Calu3 (cell line): Measurements from ENCODE around the gene CEMIP2. TPM values are rescaled to one million over a fixed set of nuclear protein-coding genes. Genes with fewer than 3 reads are reported as not detected.

Source experiments
- BruUV-seq: library from RNA; stranded (reverse); fragments of 400-500 nt; replicated peaks from 2 replicates; lab custom pipeline; 2021; lab: Mats Ljungman, UMichigan
- CTCF ChIA-PET: fragments of 300-600 bp; sonication (Branson Sonifier 250); formaldehyde crosslinking; loops from one replicate; lab custom pipeline; 2022; ENCODE audit warnings: antibody characterized with exemption; lab: Charles Lee
- DNase-seq: peaks from one replicate; pipeline ENCODE4 v3.0.0; 2022
- H3K27ac Mint-ChIP-seq: one replicate; pipeline ENCODE4 v1.8.0; 2022; ENCODE audit warnings: mixed read lengths; ENCODE audit not compliant: unreplicated experiment
- H3K27me3 Mint-ChIP-seq: one replicate; pipeline ENCODE4 v1.8.0; 2022; ENCODE audit warnings: mixed read lengths; ENCODE audit not compliant: unreplicated experiment
- H3K36me3 Mint-ChIP-seq: one replicate; pipeline ENCODE4 v1.8.0; 2022; ENCODE audit warnings: mild to moderate bottlenecking, moderate library complexity, mixed read lengths; ENCODE audit not compliant: insufficient read depth, unreplicated experiment
- H3K4me1 Mint-ChIP-seq: one replicate; pipeline ENCODE4 v1.8.0; 2022; ENCODE audit warnings: mild to moderate bottlenecking, low read depth, mixed read lengths; ENCODE audit not compliant: unreplicated experiment
- H3K4me3 Mint-ChIP-seq: one replicate; pipeline ENCODE4 v1.8.0; 2022; ENCODE audit warnings: mild to moderate bottlenecking, low read depth, moderate library complexity, mixed read lengths; ENCODE audit not compliant: unreplicated experiment
- H3K9me3 Mint-ChIP-seq: one replicate; pipeline ENCODE4 v1.8.0; 2022; ENCODE audit warnings: low read depth, mixed read lengths; ENCODE audit not compliant: unreplicated experiment
- intact Hi-C: fragments of 100-400 bp; cut with micrococcal nuclease; formaldehyde crosslinking; loops from one replicate; pipeline ENCODE4 v1.10.0; 2022; ENCODE audit not compliant: unreplicated experiment
- total RNA-seq: library from RNA; stranded (reverse); gene quantifications from 2 replicates; pipeline ENCODE4 v1.2.3, GENCODE V29; 2022
- TF ChIP-seq, protein P1 (sequence below): fragments of 200-600 bp; IDR thresholded peaks from one replicate; pipeline ENCODE4 v1.8.0; 2022; ENCODE audit warnings: antibody characterized with exemption; ENCODE audit not compliant: unreplicated experiment

CEMIP2 gene
- total RNA-seq, 1 experiment from 2014 or later: 122 TPM

DNA sequence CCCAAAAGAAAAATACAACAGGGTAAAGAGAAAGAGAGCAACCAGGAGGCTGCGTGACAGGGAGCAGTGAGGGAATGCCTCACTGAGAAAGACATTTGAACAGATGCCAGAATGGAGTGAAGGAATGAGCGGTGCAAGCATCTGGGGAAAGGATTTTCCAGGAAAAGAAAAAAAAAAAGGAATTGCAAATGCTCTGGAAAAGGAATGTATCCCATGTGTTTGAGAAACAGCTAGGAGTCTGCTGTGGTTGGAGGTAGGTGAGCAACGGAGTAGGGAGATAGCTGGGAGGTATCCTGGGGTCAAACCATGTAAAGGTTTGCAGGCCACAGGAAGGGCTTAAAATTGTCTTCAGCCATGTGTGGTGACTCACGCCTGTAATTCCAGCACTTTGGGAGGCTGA lies 23.6 kb upstream of the CEMIP2 start:
- TF ChIP-seq, protein P1, sequence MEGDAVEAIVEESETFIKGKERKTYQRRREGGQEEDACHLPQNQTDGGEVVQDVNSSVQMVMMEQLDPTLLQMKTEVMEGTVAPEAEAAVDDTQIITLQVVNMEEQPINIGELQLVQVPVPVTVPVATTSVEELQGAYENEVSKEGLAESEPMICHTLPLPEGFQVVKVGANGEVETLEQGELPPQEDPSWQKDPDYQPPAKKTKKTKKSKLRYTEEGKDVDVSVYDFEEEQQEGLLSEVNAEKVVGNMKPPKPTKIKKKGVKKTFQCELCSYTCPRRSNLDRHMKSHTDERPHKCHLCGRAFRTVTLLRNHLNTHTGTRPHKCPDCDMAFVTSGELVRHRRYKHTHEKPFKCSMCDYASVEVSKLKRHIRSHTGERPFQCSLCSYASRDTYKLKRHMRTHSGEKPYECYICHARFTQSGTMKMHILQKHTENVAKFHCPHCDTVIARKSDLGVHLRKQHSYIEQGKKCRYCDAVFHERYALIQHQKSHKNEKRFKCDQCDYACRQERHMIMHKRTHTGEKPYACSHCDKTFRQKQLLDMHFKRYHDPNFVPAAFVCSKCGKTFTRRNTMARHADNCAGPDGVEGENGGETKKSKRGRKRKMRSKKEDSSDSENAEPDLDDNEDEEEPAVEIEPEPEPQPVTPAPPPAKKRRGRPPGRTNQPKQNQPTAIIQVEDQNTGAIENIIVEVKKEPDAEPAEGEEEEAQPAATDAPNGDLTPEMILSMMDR: no peak
- no peak overlapping the region for H3K27ac Mint-ChIP-seq
- H3K27me3 Mint-ChIP-seq: no peaks in the 10 kb centered on the region
- CTCF ChIA-PET: no interaction called here
- intact Hi-C loops: no loop called here
- H3K4me3 Mint-ChIP-seq: no peak overlapping the region
- no TSS peak for BruUV-seq
- H3K9me3 Mint-ChIP-seq: peaks cover 4% of the 10 kb centered on the region
- H3K36me3 Mint-ChIP-seq: peaks cover 5% of the 10 kb centered on the region
- no peak for DNase-seq
- H3K4me1 Mint-ChIP-seq: peaks cover 35% of the 10 kb centered on the region

DNA sequence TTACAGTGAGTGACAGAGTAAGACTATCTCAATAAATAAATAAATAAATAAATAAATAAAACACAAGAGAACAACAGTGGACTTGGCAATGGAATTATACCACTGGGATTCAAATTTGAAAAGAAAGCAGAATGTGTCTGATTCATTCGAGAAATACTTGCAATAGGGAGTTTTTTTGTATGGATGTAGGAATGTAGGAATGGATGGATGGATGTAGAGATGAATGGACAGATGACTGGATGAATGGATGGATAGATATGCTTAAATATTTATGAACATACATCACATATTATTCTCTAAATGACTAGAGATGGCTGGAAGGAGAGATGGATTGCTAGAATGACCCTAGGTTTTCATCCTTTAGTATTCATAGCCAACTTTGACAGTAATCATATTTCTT lies 22.0 kb upstream of the CEMIP2 start:
- Mint-ChIP-seq H3K27ac (no peak overlapping the region), H3K4me1 (peaks cover 35% of the 10 kb centered on the region), H3K27me3 (no peaks in the 10 kb centered on the region), H3K36me3 (peaks cover 5% of the 10 kb centered on the region), H3K4me3 (no peak overlapping the region), H3K9me3 (peaks cover 4% of the 10 kb centered on the region)
- intact Hi-C loops: no loop called here
- BruUV-seq: no TSS peak
- no peak for DNase-seq
- TF ChIP-seq, protein P1: no peak
- CTCF ChIA-PET: no interaction called here

DNA sequence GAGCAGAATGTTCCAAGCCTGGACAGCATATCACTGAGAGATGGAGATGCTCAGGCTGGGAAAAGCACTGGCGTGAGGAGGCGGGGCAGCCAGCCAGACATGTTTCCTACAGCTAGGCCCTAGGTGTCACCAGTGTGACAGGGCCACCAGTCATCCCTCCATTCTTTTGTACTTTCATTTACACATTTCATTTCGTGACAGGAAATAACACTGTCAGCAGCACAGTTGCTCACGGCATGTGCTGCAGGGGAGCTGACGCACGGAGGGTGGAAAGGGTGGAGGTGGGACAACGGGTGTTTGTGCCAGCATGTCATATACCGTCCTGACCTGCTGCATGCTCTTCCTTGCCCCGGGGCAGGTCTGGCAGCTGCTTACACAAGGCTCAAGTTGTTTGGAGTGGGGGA lies 14.8 kb upstream of the CEMIP2 start:
- Mint-ChIP-seq H3K27ac (no peak overlapping the region), H3K27me3 (no peaks in the 10 kb centered on the region), H3K4me3 (peak overlapping the region; percentile 43), H3K36me3 (no peaks in the 10 kb centered on the region), H3K9me3 (no peaks in the 10 kb centered on the region), H3K4me1 (peaks cover 10% of the 10 kb centered on the region)
- intact Hi-C loops: no loop called here
- TF ChIP-seq, protein P1: no peak
- BruUV-seq: no TSS peak
- CTCF ChIA-PET: interaction anchor here (0.6 to 1.7 kb wide), 2 partner anchors 10 to 144 kb away, joined by 3 to 4 read pairs; no protein-coding TSS in a partner anchor
- peak; percentile 34 for DNase-seq

DNA sequence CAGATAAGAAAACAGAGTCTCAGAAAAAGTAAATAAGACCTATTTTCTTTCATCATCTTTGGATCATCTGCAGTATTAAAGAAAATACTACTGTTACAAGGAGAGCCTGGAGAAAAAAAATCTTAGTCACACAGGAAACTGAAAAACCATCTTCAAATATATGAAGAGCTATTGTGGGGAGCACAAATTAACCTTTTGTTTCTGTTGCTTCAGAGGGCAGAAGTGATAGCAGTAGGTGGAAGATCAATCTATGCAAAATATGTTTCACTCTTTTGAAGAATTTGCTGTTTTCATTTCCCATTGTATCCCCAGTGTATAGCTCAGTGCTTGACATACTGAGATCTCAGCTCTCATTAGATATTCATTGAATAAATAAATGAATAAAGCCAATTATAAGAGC lies 13.1 kb upstream of the CEMIP2 start:
- Mint-ChIP-seq H3K4me1 (peaks cover 10% of the 10 kb centered on the region), H3K9me3 (no peaks in the 10 kb centered on the region), H3K27me3 (no peaks in the 10 kb centered on the region), H3K4me3 (no peak overlapping the region), H3K27ac (no peak overlapping the region), H3K36me3 (no peaks in the 10 kb centered on the region)
- intact Hi-C loops: no loop called here
- CTCF ChIA-PET: interaction anchor here (0.8 to 1.4 kb wide), 2 partner anchors 12 to 15 kb away, joined by 3 read pairs; no protein-coding TSS in a partner anchor
- TF ChIP-seq, protein P1: no peak
- no TSS peak for BruUV-seq
- DNase-seq: no peak
